DND-41 (cell line): Measurements from ENCODE around the gene TP53I13.

ENCODE experiments used
- ATAC-seq: fragments of 200-7000 bp; cut with Tn5 transposase; 3 replicates; pipeline ENCODE4 v1.9.1; 2021; ENCODE audit warnings: low read depth; ENCODE audit not compliant: insufficient read depth
- DNase-seq: peaks from one replicate; pipeline ENCODE4 v3.0.0-alpha.2; 2020
- H2AFZ ChIP-seq: 2 replicates; pipeline ENCODE4 v1.6.0; 2012; ENCODE audit warnings: low read depth, low read length
- H3K27ac ChIP-seq: 2 replicates; pipeline ENCODE4 v1.5.1; 2012; ENCODE audit warnings: low read length, inconsistent platforms
- H3K27me3 ChIP-seq: fragments of 200-600 bp; sonication (generic); 2 replicates; pipeline ENCODE4 v1.6.0; 2012; ENCODE audit warnings: low read length, mild to moderate bottlenecking, inconsistent platforms; ENCODE audit not compliant: insufficient read depth, poor library complexity
- H3K36me3 ChIP-seq: 2 replicates; pipeline ENCODE4 v1.5.1; 2012; ENCODE audit warnings: low read length, inconsistent platforms; ENCODE audit not compliant: insufficient read depth
- H3K4me1 ChIP-seq: 2 replicates; pipeline ENCODE4 v1.5.1; 2012; ENCODE audit warnings: mild to moderate bottlenecking, low read length; ENCODE audit not compliant: insufficient read depth
- H3K4me2 ChIP-seq: 2 replicates; pipeline ENCODE4 v1.6.0; 2012; ENCODE audit warnings: mild to moderate bottlenecking, moderate library complexity, low read length, inconsistent platforms; ENCODE audit not compliant: insufficient read depth
- H3K4me3 ChIP-seq, 2 experiments: fragments of 200-600 bp in 1 of 2; shearing (Covaris generic) in 1 of 2; 2 replicates each; pipeline ENCODE4 v1.5.1; 2012 to 2016; ENCODE audit warnings: inconsistent platforms in 2 of 2, low read length in 2 of 2, mild to moderate bottlenecking in 2 of 2, low read depth in 1 of 2, moderate library complexity in 1 of 2
- H3K79me2 ChIP-seq: 2 replicates; pipeline ENCODE4 v1.6.0; 2012; ENCODE audit warnings: low read length, inconsistent platforms; ENCODE audit not compliant: insufficient read depth
- H3K9ac ChIP-seq: 2 replicates; pipeline ENCODE4 v1.6.0; 2012; ENCODE audit warnings: low read depth, mild to moderate bottlenecking, inconsistent platforms, low read length, moderate library complexity
- H3K9me3 ChIP-seq: 2 replicates; pipeline ENCODE4 v1.5.1; 2012; ENCODE audit warnings: low read length, moderate library complexity, mild to moderate bottlenecking, inconsistent platforms; ENCODE audit not compliant: insufficient read depth, severe bottlenecking
- H4K20me1 ChIP-seq: 2 replicates; pipeline ENCODE4 v1.6.0; 2012; ENCODE audit warnings: low read length; ENCODE audit not compliant: insufficient read depth
- CTCF ChIP-seq: IDR thresholded peaks from 2 replicates; pipeline ENCODE4 v1.5.1; 2012; ENCODE audit warnings: borderline replicate concordance, low read length, moderate library complexity, mild to moderate bottlenecking; ENCODE audit not compliant: poor library complexity, severe bottlenecking; ENCODE audit errors: extremely low read depth
- EZH2 ChIP-seq: IDR thresholded peaks from 3 replicates; pipeline ENCODE4 v1.6.1; 2012; ENCODE audit warnings: borderline replicate concordance, low read depth, mild to moderate bottlenecking, moderate library complexity, low read length, inconsistent platforms; ENCODE audit not compliant: severe bottlenecking

TP53I13 gene

GRCh38 chr17:29533976-29534375 lies 34.5 kb upstream of the TP53I13 start:
- no peaks in the 10 kb centered on the region for H3K9me3 ChIP-seq
- H3K27me3 ChIP-seq, result no peaks in the 10 kb centered on the region
- ATAC-seq (no peak), DNase-seq (no peak)
- no peak overlapping the region for H3K27ac ChIP-seq
- no peak for TF ChIP-seq CTCF
- TF ChIP-seq EZH2, result no peak
- H4K20me1 ChIP-seq, result no peaks in the 10 kb centered on the region
- H3K4me2 ChIP-seq, result no peak overlapping the region
- no peak overlapping the region for H3K4me3 ChIP-seq
- no peaks in the 10 kb centered on the region for H3K4me1 ChIP-seq
- no peak overlapping the region for H3K9ac ChIP-seq
- no peaks in the 10 kb centered on the region for H3K79me2 ChIP-seq
- H3K36me3 ChIP-seq, result peaks cover 67% of the 10 kb centered on the region
- H2AFZ ChIP-seq, result no peak overlapping the region

GRCh38 chr17:29544066-29544465 lies 24.4 kb upstream of the TP53I13 start:
- DNase-seq (no peak), ATAC-seq (no peak)
- Histone ChIP-seq H3K9ac (no peak overlapping the region), H3K36me3 (peaks cover 43% of the 10 kb centered on the region), H3K27ac (no peak overlapping the region), H3K27me3 (no peaks in the 10 kb centered on the region), H3K79me2 (no peaks in the 10 kb centered on the region), H3K4me1 (no peaks in the 10 kb centered on the region), H3K9me3 (no peaks in the 10 kb centered on the region), H4K20me1 (0 out of 2 replicates have a peak, but pooled peaks cover 4% of the 10 kb centered on the region), H2AFZ (no peak overlapping the region), H3K4me2 (no peak overlapping the region), H3K4me3 (no peak overlapping the region)
- TF ChIP-seq EZH2 (no peak), CTCF (no peak)

DNA sequence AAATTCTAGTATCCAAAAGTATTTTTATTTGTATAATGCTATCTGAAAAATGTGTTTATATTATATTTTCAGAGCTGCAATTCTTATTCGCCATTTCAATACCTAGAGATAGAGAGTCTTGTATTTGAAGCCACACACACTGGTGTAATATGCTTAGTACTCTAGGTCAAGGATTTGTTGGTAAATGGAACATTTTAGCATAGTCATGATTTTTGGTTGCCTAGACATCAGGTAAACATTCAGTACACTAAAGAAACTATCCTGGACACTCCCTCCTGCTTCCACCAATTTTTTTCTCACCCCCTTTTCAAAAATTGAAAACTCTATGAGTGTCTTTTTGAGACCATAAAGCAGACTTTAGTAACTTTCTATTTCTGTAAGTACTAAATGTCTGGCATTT lies 22.4 kb upstream of the TP53I13 start:
- H3K36me3 ChIP-seq, result peaks cover 31% of the 10 kb centered on the region
- DNase-seq (no peak), ATAC-seq (no peak)
- H3K4me2 ChIP-seq, result no peak overlapping the region
- no peak overlapping the region for H3K9ac ChIP-seq
- no peaks in the 10 kb centered on the region for H3K27me3 ChIP-seq
- H3K4me3 ChIP-seq, result no peak overlapping the region
- H4K20me1 ChIP-seq, result 0 out of 2 replicates have a peak, but pooled peaks cover 4% of the 10 kb centered on the region
- H3K79me2 ChIP-seq, result no peaks in the 10 kb centered on the region
- H3K27ac ChIP-seq, result no peak overlapping the region
- no peak overlapping the region for H2AFZ ChIP-seq
- H3K9me3 ChIP-seq, result no peaks in the 10 kb centered on the region
- H3K4me1 ChIP-seq, result no peaks in the 10 kb centered on the region
- TF ChIP-seq CTCF (no peak), EZH2 (no peak)

- H3K4me1 ChIP-seq, result no peaks in the 10 kb centered on the region
- DNase-seq, result no peak
- ATAC-seq, result no peak
- H3K27me3 ChIP-seq, result no peaks in the 10 kb centered on the region
- H3K79me2 ChIP-seq, result no peaks in the 10 kb centered on the region
- H3K27ac ChIP-seq, result no peak overlapping the region
- H3K36me3 ChIP-seq, result peaks cover 26% of the 10 kb centered on the region
- no peaks in the 10 kb centered on the region for H3K9me3 ChIP-seq
- no peak overlapping the region for H3K9ac ChIP-seq
- no peak overlapping the region for H2AFZ ChIP-seq
- H3K4me3 ChIP-seq, result no peak overlapping the region
- TF ChIP-seq CTCF, result no peak
- TF ChIP-seq EZH2, result no peak
- H4K20me1 ChIP-seq, result 0 out of 2 replicates have a peak, but pooled peaks cover 4% of the 10 kb centered on the region
- H3K4me2 ChIP-seq, result no peak overlapping the region
Observed at GRCh38 chr17:29546830-29547229, 21.7 kb upstream of the TP53I13 start.
